ENCODE measurements around the gene PITPNM1.

The PITPNM1 gene

GRCh38 chr11:67495234-67496005 lies 9.7 kb downstream of the PITPNM1 start:
- Histone ChIP-seq H3K36me3 (ENCODE audit: low read depth) (peaks cover 32% of the 10 kb centered on the region), H3K27me3 (ENCODE audit: insufficient read depth, poor library complexity, severe bottlenecking) (no peaks in the 10 kb centered on the region)

GRCh38 chr11:67494371-67495233 lies 10.6 kb downstream of the PITPNM1 start:
- ATAC-seq (ENCODE audit: low read depth) (no peak), DNase-seq (ENCODE audit: low spot score) (peak; percentile 61)
- Histone ChIP-seq H3K9me3 (ENCODE audit: severe bottlenecking) (no peaks in the 10 kb centered on the region), H3K36me3 (ENCODE audit: low read depth) (peaks cover 34% of the 10 kb centered on the region), H3K27ac (ENCODE audit: poor library complexity, severe bottlenecking) (no peak overlapping the region), H3K27me3 (ENCODE audit: insufficient read depth, poor library complexity, severe bottlenecking) (no peaks in the 10 kb centered on the region), H3K4me1 (ENCODE audit: insufficient read depth, poor library complexity, severe bottlenecking) (no peaks in the 10 kb centered on the region), H3K4me3 (ENCODE audit: severe bottlenecking) (no peak overlapping the region)
- no peak for TF ChIP-seq CTCF (IDR thresholded peaks at IDR 0.05; ENCODE audit: poor library complexity, severe bottlenecking)

More at GRCh38 chr11:67495234-67496005, 9.7 kb downstream of the PITPNM1 start:
- no peaks in the 10 kb centered on the region for H3K9me3 ChIP-seq (ENCODE audit: severe bottlenecking)
- no peak overlapping the region for H3K27ac ChIP-seq (ENCODE audit: poor library complexity, severe bottlenecking)
- ATAC-seq (ENCODE audit: low read depth) (no peak), DNase-seq (ENCODE audit: low spot score) (no peak)
- no peak for TF ChIP-seq CTCF (IDR thresholded peaks at IDR 0.05; ENCODE audit: poor library complexity, severe bottlenecking)
- H3K4me1 ChIP-seq (ENCODE audit: insufficient read depth, poor library complexity, severe bottlenecking), result no peaks in the 10 kb centered on the region
- H3K4me3 ChIP-seq (ENCODE audit: severe bottlenecking), result no peak overlapping the region

- Histone ChIP-seq H3K27me3 (ENCODE audit: insufficient read depth, poor library complexity, severe bottlenecking) (no peaks in the 10 kb centered on the region), H3K4me3 (ENCODE audit: severe bottlenecking) (no peak overlapping the region), H3K36me3 (ENCODE audit: low read depth) (peaks cover 34% of the 10 kb centered on the region), H3K27ac (ENCODE audit: poor library complexity, severe bottlenecking) (no peak overlapping the region), H3K9me3 (ENCODE audit: severe bottlenecking) (no peaks in the 10 kb centered on the region), H3K4me1 (ENCODE audit: insufficient read depth, poor library complexity, severe bottlenecking) (no peaks in the 10 kb centered on the region)
- ATAC-seq (ENCODE audit: low read depth) (no peak), DNase-seq (ENCODE audit: low spot score) (peak; percentile 66)
- TF ChIP-seq CTCF (IDR thresholded peaks at IDR 0.05; ENCODE audit: poor library complexity, severe bottlenecking), result no peak
Observed at GRCh38 chr11:67493548-67494370, 11.4 kb downstream of the PITPNM1 start.

- no peak for ATAC-seq (ENCODE audit: low read depth)
Observed at GRCh38 chr11:67492801-67493547, 12.2 kb downstream of the PITPNM1 start.

More at GRCh38 chr11:67492801-67493547, 12.2 kb downstream of the PITPNM1 start:
- Histone ChIP-seq H3K9me3 (ENCODE audit: severe bottlenecking) (no peaks in the 10 kb centered on the region), H3K27ac (ENCODE audit: poor library complexity, severe bottlenecking) (no peak overlapping the region), H3K36me3 (ENCODE audit: low read depth) (peaks cover 37% of the 10 kb centered on the region), H3K4me3 (ENCODE audit: severe bottlenecking) (no peak overlapping the region), H3K27me3 (ENCODE audit: insufficient read depth, poor library complexity, severe bottlenecking) (no peaks in the 10 kb centered on the region), H3K4me1 (ENCODE audit: insufficient read depth, poor library complexity, severe bottlenecking) (no peaks in the 10 kb centered on the region)
- TF ChIP-seq CTCF (IDR thresholded peaks at IDR 0.05; ENCODE audit: poor library complexity, severe bottlenecking), result no peak
- DNase-seq (ENCODE audit: low spot score), result no peak

All from RWPE2 (cell line).